ENCODE data around the gene SLC39A5. TPM values are rescaled to one million over a fixed set of nuclear protein-coding genes. Genes with fewer than 3 reads are reported as not detected.
A peak's percentile ranks its signal among the peaks of the same experiment; 100 is the strongest.
"Not testable (repeated sequence)": the region's sequence is repeated elsewhere in the genome, so short reads cannot be mapped to it uniquely, and the experiment has no call there.

The SLC39A5 gene
- total RNA-seq, 1 donor from 2014 or later, result not detected

DNA sequence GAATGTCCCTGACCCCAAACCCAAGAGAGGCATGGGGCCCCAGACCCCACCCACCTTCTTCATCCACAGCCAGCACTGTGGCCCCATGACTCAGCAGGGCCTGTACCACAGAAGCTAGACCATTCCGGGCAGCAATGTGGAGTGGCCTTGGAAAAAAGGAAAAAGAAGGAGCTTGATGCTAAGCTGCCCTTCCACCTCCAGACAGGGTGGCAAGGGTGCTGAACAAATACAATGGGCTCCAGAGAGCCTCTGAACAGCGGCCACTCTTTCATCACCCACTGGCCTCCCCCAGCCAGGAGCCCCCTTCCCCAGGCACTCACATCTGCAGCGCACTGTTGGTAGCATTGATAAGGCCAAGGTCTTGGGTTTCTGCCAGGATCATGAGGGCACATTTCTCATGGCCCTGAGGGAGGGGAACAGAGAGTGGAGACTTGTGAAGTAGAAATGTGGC, 13.9 kb downstream of the SLC39A5 start:
- no peak for DNase-seq (ENCODE audit: low read depth, low spot score)

DNA sequence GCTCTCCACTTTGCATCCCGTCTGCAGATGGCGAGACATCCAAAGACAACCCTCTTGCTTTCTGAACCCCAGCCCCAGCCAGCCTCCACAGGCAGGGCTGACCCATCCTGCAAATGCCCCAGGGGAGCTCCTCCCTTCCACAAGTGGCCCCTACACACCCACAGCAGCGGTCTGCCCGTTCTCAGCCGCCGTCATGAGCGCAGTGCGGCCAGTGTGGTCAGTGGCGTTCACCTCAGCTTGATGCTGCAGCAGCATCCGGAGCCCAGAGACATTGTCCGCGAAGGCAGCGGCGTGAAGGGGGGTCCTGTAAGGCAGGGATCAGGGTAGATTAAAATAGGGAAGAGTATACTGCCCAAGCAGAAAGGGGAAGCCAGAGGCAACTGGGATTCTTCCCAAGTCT, 14.6 kb downstream of the SLC39A5 start:
- no peak for DNase-seq (ENCODE audit: low read depth, low spot score)

DNA sequence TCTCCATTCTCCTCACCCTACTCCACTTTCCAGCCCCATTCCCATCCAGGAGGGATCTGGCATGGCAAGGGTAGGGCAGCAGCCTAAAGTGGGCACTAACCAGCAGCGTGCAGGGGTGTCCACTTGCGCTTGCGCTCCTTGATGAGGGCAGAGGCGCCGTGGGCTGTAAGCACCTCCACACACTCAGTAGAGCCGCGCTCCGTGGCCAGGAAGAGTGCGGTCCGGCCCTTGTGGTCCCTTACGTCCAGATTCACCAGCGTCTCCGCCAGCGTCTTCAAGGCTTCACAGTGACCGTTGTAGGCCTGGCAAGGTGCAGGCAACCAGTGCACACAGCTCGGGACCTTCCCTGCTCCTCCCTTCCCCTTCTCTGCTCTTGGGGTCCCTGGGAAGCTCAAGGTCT, 18.1 kb downstream of the SLC39A5 start:
- DNase-seq (ENCODE audit: low read depth, low spot score), result no peak

DNA sequence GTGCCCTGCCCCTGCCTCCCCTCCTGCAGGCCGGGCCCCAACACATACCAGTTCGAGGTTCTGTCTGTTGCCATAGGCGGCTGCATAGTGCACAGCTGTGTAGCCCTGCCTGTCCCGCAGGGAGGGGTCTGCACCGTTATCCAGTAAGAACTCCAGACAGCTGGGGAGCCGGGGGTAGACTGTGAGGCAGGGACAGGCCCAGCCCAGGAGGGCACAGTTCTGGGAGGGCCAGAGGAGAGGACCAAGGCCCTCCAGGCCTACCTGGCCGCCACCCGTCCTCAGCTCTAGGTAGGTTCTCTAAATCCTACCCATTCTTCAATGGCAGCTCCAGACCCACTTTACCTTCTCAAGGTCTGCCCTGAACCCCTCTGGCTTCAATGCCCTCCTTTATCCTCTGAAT, 18.9 kb downstream of the SLC39A5 start:
- DNase-seq (ENCODE audit: low read depth, low spot score), result no peak

DNA sequence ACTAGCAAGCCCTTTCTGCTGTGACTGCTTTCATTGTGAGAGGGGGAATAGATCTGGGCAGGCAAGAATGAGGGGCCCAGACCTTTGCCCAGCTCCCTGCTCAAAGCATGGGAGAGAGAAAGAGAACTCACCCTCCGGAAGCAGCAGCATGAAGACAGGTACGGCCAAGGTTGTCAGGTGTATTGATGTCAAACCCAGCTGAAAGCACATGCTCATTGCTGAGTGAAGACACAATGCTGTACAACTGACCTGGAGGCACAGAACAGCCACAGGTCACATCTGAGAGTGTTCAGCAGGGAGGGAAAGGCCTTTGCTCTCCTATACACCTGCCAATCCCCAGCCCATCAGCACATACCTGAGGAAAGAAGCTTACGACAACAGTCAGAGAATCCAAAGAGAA, 22.8 kb downstream of the SLC39A5 start:
- no peak for DNase-seq (ENCODE audit: low read depth, low spot score)

DNA sequence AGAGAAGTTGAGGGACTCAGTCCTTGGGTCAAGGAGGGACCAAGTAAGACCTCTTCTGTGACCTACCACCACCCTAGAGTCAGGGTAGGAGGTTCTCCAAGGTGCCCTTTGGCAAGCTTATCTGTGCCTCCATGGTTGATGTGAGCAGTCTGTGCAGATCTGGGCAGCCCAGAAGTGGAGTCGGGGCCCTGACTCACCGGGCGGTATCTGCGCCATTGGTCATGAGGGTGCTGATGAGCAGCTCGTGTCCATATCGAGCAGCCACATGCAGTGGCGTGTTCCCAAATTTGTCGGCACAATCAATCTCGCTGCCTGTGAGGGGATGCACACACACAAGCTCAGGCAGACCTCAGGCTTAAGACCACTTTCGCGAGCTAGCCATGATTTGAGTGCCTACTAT, 23.2 kb downstream of the SLC39A5 start:
- DNase-seq (ENCODE audit: low read depth, low spot score), result no peak

DNA sequence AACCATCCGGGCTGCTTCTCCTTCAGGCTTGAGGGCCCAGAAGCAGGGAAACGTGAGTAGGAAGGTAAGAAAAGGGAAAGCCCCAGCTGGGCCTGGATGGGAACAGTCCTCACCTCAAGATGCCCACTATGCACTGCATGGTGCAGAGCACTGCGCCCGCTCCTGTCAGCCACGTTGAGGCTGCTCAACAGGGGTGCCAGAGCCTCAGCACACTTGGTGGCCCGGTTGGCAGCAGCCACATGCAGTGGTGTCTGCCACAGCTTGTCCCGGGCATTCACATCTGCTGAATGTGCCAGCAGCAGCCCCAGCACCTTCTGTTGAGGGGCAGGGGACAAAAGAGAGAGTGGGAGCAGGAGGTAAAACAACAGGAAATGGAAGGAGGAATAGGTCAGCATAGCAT, 25.8 kb downstream of the SLC39A5 start:
- no peak for DNase-seq (ENCODE audit: low read depth, low spot score)

DNA sequence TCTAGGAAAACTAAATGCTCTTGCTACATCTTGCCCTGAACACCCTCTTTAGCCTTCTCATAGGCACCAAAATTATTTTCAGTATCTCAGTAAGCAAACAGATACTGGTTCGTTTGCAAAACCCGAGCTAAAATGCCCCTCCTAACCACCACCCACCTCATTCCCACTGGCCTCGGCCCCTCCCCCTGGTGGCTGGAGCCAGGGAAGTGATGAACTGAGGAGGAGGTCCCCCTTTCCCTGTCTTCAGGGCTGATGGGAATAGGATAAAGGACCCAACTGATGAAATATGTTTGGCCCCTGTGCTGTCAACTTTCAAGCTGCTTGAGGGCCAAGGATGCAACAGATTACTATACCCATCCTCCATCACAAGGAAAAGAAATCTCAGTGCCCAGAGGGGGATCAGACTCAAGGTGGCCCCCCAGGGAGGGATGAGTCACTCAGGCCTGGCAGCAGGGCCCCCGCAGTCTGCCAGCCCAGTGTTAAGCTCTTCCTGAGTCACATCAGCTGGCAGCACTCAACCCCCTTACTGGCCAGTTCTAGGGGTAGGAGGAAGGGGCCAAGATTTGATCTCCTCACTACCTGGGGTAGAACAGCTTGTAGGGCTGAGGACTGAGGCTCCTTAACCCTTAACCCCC, 26.6 kb downstream of the SLC39A5 start:
- DNase-seq (ENCODE audit: low read depth, low spot score), result no peak

DNA sequence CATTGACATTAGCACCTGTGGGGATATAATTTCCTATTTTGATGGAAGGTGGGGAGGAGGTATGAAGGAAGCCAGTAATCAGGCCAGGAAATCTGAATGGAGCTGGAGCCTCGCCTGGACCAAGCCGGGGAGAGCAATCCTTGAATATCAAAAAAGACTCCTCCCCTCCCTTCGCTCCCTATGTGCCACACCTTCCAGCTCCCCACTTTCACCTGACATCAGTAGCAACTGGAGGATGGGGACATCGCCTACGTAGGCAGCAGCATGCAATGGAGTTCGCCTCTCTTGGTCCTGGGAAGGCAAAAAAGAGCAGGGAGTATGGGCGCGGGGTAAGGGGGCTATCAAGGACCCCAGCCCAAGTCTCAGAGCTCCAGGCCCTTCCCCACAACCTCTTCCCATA, 27.2 kb downstream of the SLC39A5 start:
- no peak for DNase-seq (ENCODE audit: low read depth, low spot score)

DNA sequence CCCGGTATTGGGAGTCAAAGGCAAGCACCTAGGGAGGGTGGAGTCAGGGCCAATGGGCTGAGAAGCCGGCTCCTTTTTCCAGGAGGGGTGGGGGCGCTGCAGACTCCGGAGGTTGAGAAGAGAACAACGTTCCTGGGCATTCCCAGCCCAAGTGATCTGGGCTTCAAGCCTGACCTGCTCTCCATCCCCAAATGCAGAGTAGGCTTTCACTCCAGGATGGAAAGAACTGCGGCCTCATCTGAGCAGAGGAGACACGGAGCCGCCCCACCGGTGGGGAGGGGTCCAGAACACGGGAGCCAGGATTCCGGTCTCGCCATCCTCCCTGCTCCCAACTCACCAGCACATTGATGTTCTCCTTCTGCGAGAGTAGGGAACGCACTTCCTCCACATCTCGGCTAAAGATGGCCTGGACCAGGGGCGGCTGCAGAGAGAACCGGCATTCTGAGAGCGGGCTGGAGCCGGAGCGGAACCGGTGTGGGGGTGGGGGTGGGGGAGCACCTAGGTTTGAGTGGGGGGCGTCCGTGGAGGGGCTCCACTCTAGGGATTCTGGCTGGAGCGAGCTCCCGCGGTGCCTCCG, 27.7 kb downstream of the SLC39A5 start:
- no peak for DNase-seq (ENCODE audit: low read depth, low spot score)

DNA sequence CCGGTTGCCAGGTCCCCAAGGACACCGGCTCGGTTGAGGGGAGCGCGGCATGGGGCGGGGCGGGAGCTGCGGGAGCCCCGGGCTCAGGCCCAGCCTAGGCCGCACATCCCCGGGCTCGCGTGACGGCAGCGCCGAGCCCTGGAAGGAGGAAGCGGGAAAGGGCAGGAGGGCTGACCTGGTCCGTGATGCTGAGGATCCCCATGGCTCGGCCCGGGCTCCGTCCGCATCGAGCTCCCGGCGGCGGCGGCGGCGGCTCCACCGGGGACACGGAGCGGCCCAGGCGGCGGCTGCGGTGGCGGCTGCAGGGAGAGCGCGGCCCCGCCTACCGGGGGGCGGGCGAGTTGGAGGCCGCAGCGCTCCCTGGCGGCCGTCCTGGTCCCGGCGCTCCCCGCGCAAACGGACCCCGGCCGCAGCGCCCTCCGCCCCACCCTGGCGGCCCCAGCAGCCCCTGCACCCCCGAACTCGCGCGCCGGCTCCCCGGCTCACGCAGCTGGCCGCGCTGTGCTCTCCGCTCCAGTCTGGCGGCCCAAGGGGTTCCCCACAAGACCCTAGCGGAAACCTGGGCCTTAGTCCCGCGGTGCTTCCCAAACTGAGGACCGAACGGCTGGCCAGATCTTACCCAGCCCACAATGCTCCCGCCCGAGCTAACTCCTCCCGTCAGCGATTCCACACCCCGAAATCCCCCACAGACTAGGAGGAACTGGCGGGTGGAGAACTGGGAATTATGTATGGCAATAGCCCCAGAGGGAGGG, 28.4 kb downstream of the SLC39A5 start, which contains the start of gene ANKRD52:
Gene ANKRD52 (minus strand): TSS at position 317 of the 752 bp plus-strand sequence. CDS start 115 bp downstream, at position 202.
- no peak for DNase-seq (ENCODE audit: low read depth, low spot score)

DNA sequence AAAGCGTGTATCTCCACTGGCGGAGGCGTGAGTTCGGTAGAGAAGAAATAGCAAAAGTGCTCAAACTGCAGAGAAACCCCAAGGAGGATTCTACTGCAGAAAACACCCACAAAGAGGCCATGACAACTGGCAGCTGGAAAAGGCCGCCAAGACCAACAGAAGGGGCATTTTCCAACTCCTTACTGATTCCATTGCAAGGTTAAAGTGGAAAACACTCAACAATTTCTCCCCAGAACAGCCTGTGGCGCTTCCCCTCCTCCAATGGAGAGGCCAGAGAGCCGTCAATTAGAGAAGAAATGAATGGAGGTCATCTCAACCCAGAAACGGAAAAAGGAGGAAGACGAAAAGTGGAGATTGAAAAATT, 29.0 kb downstream of the SLC39A5 start:
- no peak for DNase-seq (ENCODE audit: low read depth, low spot score)

DNA sequence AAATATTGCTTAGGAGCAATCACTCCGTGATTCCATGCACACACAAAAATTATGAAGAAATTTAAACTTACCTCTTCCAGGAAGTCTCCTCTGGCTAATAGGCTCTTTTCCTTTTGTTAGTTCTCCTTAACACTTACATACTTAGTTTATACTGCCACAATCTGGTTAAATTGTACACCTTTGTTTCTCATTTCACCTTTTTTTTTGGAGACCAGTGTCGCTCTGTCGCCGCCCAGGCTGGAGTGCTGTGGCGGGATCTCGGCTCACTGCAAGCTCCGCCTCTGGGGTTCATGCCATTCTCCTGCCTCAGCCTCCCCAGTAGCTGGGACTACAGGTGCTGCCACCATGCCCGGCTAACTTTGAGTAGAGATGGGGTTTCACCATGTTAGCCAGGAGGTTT, 30.5 kb downstream of the SLC39A5 start:
- DNase-seq (ENCODE audit: low read depth, low spot score), result no peak

DNA sequence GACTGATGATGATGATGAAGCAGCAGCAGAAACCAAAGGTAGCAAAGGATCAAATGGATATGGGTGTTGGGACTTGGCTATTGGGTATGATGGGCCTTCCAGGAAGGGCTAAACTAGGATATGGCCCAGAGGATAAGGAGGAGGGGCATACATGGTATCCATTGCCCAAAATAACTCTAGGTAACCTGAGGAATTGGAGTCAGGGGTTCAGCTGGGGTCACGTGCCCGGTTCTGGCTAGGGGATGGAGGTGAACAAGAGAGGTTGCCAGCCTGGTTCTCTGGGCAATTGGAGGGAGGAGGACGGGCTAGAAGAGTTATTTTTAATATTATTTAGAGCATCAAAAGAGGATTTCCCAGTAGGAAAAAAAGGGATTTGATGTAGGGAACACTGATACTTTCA, 31.1 kb downstream of the SLC39A5 start:
- no peak for DNase-seq (ENCODE audit: low read depth, low spot score)

DNA sequence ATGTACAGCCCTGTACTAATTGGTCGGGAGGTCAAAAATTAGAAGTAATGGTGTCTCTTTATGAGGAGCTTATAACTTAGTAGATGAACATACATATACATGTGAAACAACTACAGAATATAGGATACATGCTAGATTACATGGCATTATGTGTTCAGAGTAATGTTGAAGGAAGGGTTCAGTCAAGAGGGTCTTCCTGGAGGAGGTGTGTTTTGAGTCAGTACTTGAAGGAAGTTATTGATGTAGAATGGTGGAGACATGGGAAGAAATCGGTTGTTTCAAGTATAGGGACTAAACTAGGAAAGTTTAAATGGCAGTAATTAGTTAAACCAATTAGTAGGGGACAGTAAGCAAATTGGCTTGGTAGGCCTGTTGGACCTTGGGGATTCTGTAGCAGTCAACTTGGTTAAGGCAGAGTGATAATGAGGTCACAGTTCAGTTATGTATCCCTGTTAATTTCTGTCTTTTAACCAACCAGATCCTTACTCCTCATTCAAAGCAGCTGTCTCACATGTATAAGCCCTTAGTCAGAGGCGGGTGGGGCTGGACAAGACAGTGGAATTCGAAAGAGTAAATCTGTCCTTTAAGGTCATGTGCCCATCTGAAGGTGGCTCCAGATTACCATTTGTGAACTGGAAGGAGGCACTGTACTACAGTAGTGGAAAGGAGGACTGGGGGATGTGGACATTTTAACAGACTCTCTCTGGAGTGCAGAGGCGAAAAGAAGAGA, 31.8 kb downstream of the SLC39A5 start:
- DNase-seq (ENCODE audit: low read depth, low spot score), result no peak

DNA sequence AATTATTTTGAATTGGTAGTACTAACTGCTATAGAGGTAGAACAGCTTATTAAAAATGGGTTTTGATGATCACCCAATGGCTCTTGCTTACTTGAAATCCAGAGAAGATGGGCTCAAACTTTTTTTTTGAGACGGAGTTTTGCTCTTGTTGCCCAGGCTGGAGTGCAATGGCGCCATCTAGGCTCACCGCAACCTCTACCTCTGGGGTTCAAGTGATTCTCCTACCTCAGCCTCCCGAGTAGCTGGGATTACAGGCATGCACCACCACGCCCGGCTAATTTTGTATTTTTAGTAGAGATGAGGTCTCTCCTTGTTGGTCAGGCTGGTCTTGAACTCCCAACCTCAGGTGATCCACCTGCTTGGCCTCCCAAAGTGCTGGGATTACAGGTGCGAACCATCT, 33.1 kb downstream of the SLC39A5 start:
- not testable (repeated sequence) for DNase-seq (ENCODE audit: low read depth, low spot score)

DNA sequence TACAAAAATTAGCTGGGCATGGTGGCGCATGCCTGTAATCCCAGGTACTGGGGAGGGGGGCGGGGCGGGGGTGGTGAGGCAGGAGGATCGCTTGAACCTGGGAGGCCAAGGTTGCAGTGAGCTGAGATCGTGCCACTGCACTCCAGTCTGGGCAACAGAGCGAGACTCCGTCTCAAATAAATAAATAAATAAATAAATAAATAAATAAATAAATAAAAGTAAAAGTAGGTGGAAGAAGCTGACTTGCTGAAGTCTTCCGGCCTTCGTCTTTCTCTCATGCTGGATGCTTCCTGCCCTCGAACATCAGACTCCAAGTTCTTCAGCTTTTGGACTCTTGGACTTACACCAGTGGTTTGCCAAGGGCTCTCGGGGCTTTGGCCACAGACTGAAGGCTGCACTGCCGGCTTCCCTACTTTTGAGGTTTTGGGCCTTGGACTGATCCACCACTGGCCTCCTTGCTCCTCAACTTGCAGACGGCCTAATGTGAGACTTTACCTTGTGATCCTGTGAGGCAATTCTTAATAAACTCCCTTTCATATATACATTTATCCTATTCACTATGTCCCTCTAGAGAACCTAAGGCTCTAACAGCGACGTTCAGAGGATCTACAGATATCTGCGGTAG, 36.3 kb downstream of the SLC39A5 start:
- DNase-seq (ENCODE audit: low read depth, low spot score), result not testable (repeated sequence)

DNA sequence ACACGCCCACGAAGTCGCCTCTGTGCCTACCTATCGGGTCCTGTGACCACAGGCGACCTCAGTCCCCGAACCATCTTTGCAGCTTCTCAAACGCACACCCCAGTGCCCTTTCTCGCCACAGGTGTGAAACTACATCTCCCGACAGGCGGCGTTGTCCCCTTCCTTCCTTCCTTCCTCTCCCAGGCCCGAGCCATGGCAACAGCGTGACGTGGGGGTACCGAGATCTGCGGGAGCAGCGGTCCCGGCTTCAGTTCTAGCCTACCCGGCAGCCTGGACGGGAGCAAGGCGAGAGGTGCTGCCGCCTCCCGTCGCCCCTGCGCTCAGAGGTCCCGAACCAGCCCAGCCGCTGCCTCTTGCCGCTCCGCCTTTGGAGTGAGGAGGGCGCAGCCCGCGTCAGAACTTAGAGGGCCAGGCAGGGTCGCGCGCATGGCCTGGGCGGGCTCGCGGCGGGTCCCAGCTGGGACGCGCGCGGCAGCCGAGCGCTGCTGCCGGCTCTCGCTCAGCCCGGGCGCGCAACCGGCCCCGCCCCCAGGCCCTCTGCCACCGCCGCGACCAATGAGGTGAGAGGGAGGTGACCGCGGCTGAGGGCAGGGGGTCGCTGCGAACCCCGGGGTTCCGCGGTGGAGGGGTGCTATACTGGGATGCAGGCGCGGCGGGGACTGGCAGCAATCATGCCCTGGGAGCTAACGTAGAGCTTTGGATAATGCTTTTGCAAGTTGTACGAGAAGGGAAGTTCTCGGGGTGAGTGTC, 37.0 kb downstream of the SLC39A5 start, which contains the start of gene COQ10A:
Gene COQ10A (plus strand): TSS at position 250 of the 750 bp plus-strand sequence. CDS start 177 bp downstream, at position 427.
- DNase-seq (ENCODE audit: low read depth, low spot score), result peak; percentile 26

DNA sequence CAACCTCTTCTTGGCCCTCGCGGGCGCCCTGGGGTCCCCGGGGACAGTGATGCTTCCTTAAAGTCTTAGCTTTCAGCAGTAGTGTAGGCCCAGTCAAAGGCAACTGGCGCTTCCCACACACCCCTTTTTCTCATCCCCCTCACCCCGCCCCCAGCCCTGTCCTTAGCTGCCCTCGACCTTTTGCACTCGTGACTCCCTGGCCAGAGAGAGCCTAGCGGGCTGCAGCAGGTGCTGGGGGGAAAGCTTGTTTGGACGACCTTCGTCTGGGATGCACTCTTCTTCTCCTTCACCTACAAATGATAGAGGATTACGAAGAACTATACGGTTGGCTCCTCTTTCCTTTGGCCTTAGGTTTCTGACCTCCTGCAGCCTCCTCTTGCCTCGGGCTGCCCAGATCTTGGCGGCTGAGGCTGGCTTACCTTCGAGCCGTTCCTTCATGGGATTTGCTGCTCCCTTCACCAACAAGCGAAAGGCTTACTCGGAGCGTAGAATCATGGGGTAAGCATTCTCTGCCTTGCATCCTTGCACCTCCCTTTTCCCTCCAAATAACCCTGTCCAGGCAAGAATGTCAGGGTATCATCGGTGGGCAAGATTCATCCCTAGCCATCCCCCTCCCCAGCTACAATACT, 37.7 kb downstream of the SLC39A5 start:
- DNase-seq (ENCODE audit: low read depth, low spot score), result no peak

DNA sequence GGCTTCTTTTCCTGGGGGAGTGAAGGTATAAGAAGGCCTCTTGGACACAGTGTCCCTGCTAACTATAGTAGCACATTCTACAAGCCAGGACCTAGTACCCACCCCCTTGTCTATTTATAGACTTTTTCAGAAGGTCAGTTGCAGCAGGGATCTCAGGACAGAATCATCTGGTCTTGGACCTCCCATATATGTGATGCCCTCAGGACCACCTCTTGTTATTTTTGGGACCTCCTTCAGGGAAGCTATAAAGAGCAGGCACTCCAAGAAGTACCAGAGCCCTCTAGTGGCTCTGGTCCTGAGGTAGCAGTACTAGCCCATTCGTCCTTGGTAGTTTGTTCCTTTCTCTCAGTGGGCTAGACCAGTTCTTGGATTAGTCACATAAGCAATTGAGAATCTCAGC, 41.2 kb downstream of the SLC39A5 start:
- DNase-seq (ENCODE audit: low read depth, low spot score), result no peak
